GM12878 (cell line): ENCODE data around the gene ACAP1. TPM values are rescaled to one million over a fixed set of nuclear protein-coding genes. Genes with fewer than 3 reads are reported as not detected.

Experiments
- ATAC-seq: fragments of 200-7000 bp; cut with Tn5 transposase; 3 replicates; pipeline ENCODE4 v1.9.1; 2020; ENCODE audit warnings: mild to moderate bottlenecking, moderate library complexity
- BruUV-seq: library from RNA; stranded (reverse); fragments of 400-500 nt; replicated peaks from 2 replicates; lab custom pipeline; 2021; lab: Mats Ljungman, UMichigan
- CTCF ChIA-PET: fragments of 300-600 bp; sonication (Branson Sonifier 250); formaldehyde crosslinking; extraction: SDS; loops from one replicate; lab custom pipeline; 2021; ENCODE audit warnings: inconsistent platforms; lab: Yijun Ruan, JAX
- POLR2A ChIA-PET: fragments of 350-600 bp; formaldehyde crosslinking; extraction: SDS; loops from one replicate; lab custom pipeline; 2021; ENCODE audit warnings: inconsistent platforms; lab: Charles Lee
- RAD21 ChIA-PET: fragments of 300-600 bp; sonication (Branson Sonifier 250); formaldehyde crosslinking; loops from one replicate; lab custom pipeline; 2023; ENCODE audit warnings: antibody characterized with exemption; ENCODE audit not compliant: unreplicated experiment; lab: Charles Lee
- SMC1A ChIA-PET: fragments of 300-600 bp; sonication (Branson Sonifier 250); formaldehyde crosslinking; loops from one replicate; lab custom pipeline; 2023; ENCODE audit not compliant: unreplicated experiment, uncharacterized antibody; lab: Charles Lee
- DNase-seq: peaks from one replicate; pipeline ENCODE4 v3.0.0-alpha.2; 2011; ENCODE audit warnings: low read depth, low spot score
- FAIRE-seq: peaks from 3 replicates; lab custom pipeline; 2011; peaks lifted over from hg19 to GRCh38; lab: Jason Lieb, UNC
- H2AFZ ChIP-seq: 2 replicates; pipeline ENCODE4 v1.6.0; 2011; ENCODE audit warnings: low read depth, low read length, control low read depth; ENCODE audit not compliant: control insufficient read depth
- H3K27ac ChIP-seq: 2 replicates; pipeline ENCODE4 v1.5.1; 2011; ENCODE audit warnings: control low read depth; ENCODE audit not compliant: control insufficient read depth, insufficient read depth
- H3K27me3 ChIP-seq, 2 experiments: replicated peaks in 1 of 2; 2 replicates each; pipeline versions ENCODE4 v1.6.0 to v1.6.1; 2011; ENCODE audit warnings: low read length in 1 of 2; ENCODE audit not compliant: control insufficient read depth in 2 of 2, insufficient read depth in 2 of 2
- H3K36me3 ChIP-seq, 2 experiments: 2 replicates each; pipeline ENCODE4 v1.5.1; 2011; ENCODE audit warnings: low read length in 1 of 2; ENCODE audit not compliant: control insufficient read depth in 2 of 2, insufficient read depth in 2 of 2
- H3K4me1 ChIP-seq: 2 replicates; pipeline ENCODE4 v1.6.1; 2011; ENCODE audit warnings: mild to moderate bottlenecking, low read length, moderate library complexity, mixed read lengths; ENCODE audit not compliant: control insufficient read depth, insufficient read depth
- H3K4me2 ChIP-seq: 2 replicates; pipeline ENCODE4 v1.6.0; 2011; ENCODE audit warnings: control low read depth; ENCODE audit not compliant: control insufficient read depth, insufficient read depth
- H3K4me3 ChIP-seq: fragments of 200-600 bp; sonication (generic); 2 replicates; pipeline ENCODE4 v1.5.1; 2016
- H3K79me2 ChIP-seq: 2 replicates; pipeline ENCODE4 v1.6.0; 2011; ENCODE audit warnings: low read length; ENCODE audit not compliant: control insufficient read depth, insufficient read depth
- H3K9ac ChIP-seq: 2 replicates; pipeline ENCODE4 v1.8.0; 2011; ENCODE audit warnings: low read length, control low read depth, mixed read lengths; ENCODE audit not compliant: control insufficient read depth, insufficient read depth
- H3K9me3 ChIP-seq: replicated peaks from 3 replicates; pipeline ENCODE4 v1.5.1; 2011; ENCODE audit warnings: mild to moderate bottlenecking, low read length; ENCODE audit not compliant: control insufficient read depth, insufficient read depth
- H4K20me1 ChIP-seq: 2 replicates; pipeline ENCODE4 v1.6.0; 2011; ENCODE audit not compliant: control insufficient read depth, insufficient read depth
- BCL3 ChIP-seq: IDR thresholded peaks from 2 replicates; pipeline ENCODE4 v1.6.1; 2011; ENCODE audit warnings: borderline replicate concordance, low read depth, mild to moderate bottlenecking, moderate library complexity, low read length; ENCODE audit not compliant: insufficient read depth, poor library complexity, severe bottlenecking
- BMI1 ChIP-seq: fragments of 450-650 bp; IDR thresholded peaks from 2 replicates; pipeline ENCODE4 v1.6.1; 2016; ENCODE audit warnings: mild to moderate bottlenecking, moderate library complexity, borderline replicate concordance
- CREB1 ChIP-seq: IDR thresholded peaks from 2 replicates; pipeline ENCODE4 v1.6.1; 2012; ENCODE audit warnings: low read depth, mild to moderate bottlenecking, inconsistent platforms
- EP300 ChIP-seq, 2 experiments: fragments of 150-350 bp in 1 of 2; IDR thresholded peaks; 2 replicates each; pipeline ENCODE4 v1.6.1; 2011 to 2012; ENCODE audit warnings: low read depth in 2 of 2, low read length in 2 of 2, borderline replicate concordance in 1 of 2, improper control_type of control experiment in 1 of 2, inconsistent platforms in 1 of 2; ENCODE audit not compliant: control insufficient read depth in 1 of 2
- EZH2 ChIP-seq: IDR thresholded peaks from 2 replicates; pipeline ENCODE4 v1.6.1; 2012; ENCODE audit warnings: low read depth, mild to moderate bottlenecking, control low read depth, inconsistent platforms, low read length, borderline replicate concordance; ENCODE audit not compliant: control insufficient read depth
- KAT2A ChIP-seq: conservative IDR thresholded peaks from 2 replicates; pipeline ENCODE4 v1.6.1; 2011; ENCODE audit warnings: low read depth, low read length; ENCODE audit not compliant: control insufficient read depth
- LARP7 ChIP-seq: fragments of 450-650 bp; IDR thresholded peaks from 2 replicates; pipeline ENCODE4 v1.6.1; 2017; ENCODE audit warnings: mild to moderate bottlenecking
- MEF2B ChIP-seq: fragments of 450-650 bp; IDR thresholded peaks from 2 replicates; pipeline ENCODE4 v1.6.1; 2018; ENCODE audit warnings: mild to moderate bottlenecking, moderate library complexity; ENCODE audit not compliant: partially characterized antibody, poor library complexity, severe bottlenecking
- MTA2 ChIP-seq: fragments of 450-650 bp; IDR thresholded peaks from 2 replicates; pipeline ENCODE4 v1.6.1; 2016; ENCODE audit warnings: low read depth, mild to moderate bottlenecking, moderate library complexity
- RELB ChIP-seq: fragments of 450-650 bp; IDR thresholded peaks from 2 replicates; pipeline ENCODE4 v1.6.1; 2017; ENCODE audit warnings: low read depth, mild to moderate bottlenecking, moderate library complexity
- TARDBP ChIP-seq: IDR thresholded peaks from 2 replicates; pipeline ENCODE4 v1.6.1; 2016; ENCODE audit warnings: borderline replicate concordance
- TCF7 ChIP-seq: IDR thresholded peaks from 2 replicates; pipeline ENCODE4 v1.6.1; 2014; ENCODE audit warnings: antibody characterized with exemption, borderline replicate concordance
- WGBS: methylation state at CpG from one replicate; pipeline ENCODE4 v1.1.6; 2016; ENCODE audit warnings: low lambda C conversion rate; ENCODE audit not compliant: insufficient replicate concordance, insufficient coverage; ENCODE audit errors: missing lambda C conversion rate; 5-methylcytosine and 5-hydroxymethylcytosine counted together
- in situ Hi-C: fragments of 300-500 bp; cut with MboI; formaldehyde crosslinking; loops from 9 replicates; pipeline ENCODE4 v1.14.3; 2018; ENCODE audit warnings: mixed read lengths
- intact Hi-C: fragments of 100-400 bp; cut with micrococcal nuclease; formaldehyde crosslinking; loops from one replicate; pipeline ENCODE4 v1.14.2; 2022; ENCODE audit not compliant: unreplicated experiment
- polyA plus RNA-seq, 11 experiments: library from polyadenylated mRNA; depleted of rRNA in 4 of 11; unstranded in 6 of 11; stranded (reverse) in 5 of 11; fragments of >200 nt; fragmentation: Nextera tagmentation in 4 of 11; fragmentation: Illumina TruSeq in 1 of 11; extraction: Ambion mirVana in 4 of 11; extraction: Trizol in 1 of 11; gene quantifications; 1 replicate in 1 of 11; 2 replicates in 10 of 11; pipeline versions ENCODE4 v1.2.1 to v1.2.3, GENCODE V29; 2011 to 2016; ENCODE audit warnings: inconsistent platforms in 2 of 11, missing spikeins in 2 of 11, low read depth in 1 of 11
- total RNA-seq, 4 experiments: library from RNA; depleted of rRNA in 3 of 4; stranded (reverse); fragments of >200 nt in 3 of 4; fragmentation: Illumina TruSeq in 1 of 4; extraction: Trizol in 1 of 4; gene quantifications; 2 replicates each; pipeline versions ENCODE4 v1.2.1 to v1.2.3, GENCODE V29; 2013 to 2021
- TF ChIP-seq, protein P1 (sequence below): fragments of 450-650 bp; IDR thresholded peaks from 2 replicates; pipeline ENCODE4 v1.6.1; 2014; ENCODE audit warnings: mild to moderate bottlenecking

The ACAP1 gene
- total and polyA plus RNA-seq, 10 of the 15 experiments (the other 5 are each of a cell fraction or from before 2014, with no cell fraction given): 5.7 to 245 (median 118) TPM

DNA sequence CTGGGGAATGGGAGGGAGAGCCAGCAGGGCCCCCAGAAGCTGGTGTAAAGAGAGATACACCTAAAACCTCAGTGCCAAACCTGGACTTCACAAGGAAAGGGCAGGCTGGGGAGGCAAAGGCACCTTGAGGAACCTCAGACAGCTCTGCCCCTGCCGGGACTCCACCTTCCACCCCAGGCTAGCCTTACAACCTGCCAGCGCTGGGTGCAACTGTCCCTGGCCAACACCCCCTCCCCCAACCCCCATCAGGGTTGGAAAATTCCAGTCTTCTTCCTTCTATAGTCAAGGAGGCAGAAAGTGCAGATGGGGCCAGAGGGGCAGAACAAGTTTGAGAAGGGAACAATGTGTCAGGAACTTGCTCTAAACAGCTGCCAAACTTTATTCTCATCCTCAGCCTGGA is 44.1 kb upstream of the ACAP1 start:
- SMC1A ChIA-PET: no interaction called here
- H3K4me2 ChIP-seq: no peak overlapping the region
- H3K4me3 ChIP-seq: no peak overlapping the region
- no peak overlapping the region for H3K27ac ChIP-seq
- no peak overlapping the region for H2AFZ ChIP-seq
- ATAC-seq: no peak
- H3K9me3 ChIP-seq: no peaks in the 10 kb centered on the region
- no peak overlapping the region for H3K9ac ChIP-seq
- TF ChIP-seq TARDBP: no peak
- no peak for TF ChIP-seq KAT2A
- no peak for TF ChIP-seq CREB1
- TF ChIP-seq BMI1: no peak
- TF ChIP-seq EZH2: no peak
- no peak for TF ChIP-seq RELB
- no peak for TF ChIP-seq TCF7
- no peak for TF ChIP-seq LARP7
- TF ChIP-seq EP300 (IDR thresholded peaks at IDR 0.05; ENCODE audit: borderline replicate concordance in 1 of 2, control insufficient read depth in 1 of 2, low read depth in 2 of 2, low read length in 2 of 2): no peak
- TF ChIP-seq MTA2: no peak
- TF ChIP-seq, protein P1, sequence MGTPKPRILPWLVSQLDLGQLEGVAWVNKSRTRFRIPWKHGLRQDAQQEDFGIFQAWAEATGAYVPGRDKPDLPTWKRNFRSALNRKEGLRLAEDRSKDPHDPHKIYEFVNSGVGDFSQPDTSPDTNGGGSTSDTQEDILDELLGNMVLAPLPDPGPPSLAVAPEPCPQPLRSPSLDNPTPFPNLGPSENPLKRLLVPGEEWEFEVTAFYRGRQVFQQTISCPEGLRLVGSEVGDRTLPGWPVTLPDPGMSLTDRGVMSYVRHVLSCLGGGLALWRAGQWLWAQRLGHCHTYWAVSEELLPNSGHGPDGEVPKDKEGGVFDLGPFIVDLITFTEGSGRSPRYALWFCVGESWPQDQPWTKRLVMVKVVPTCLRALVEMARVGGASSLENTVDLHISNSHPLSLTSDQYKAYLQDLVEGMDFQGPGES: no peak
- no peak for TF ChIP-seq BCL3
- no peak for TF ChIP-seq MEF2B
- H3K27me3 ChIP-seq: peaks cover 3 to 6% of the 10 kb centered on the region in 2 experiments
- BruUV-seq: no TSS peak
- POLR2A ChIA-PET: no interaction called here
- WGBS: 17% methylated on average over 2 of the region's 2 CpGs
- in situ Hi-C loops: no loop called here
- no peaks in the 10 kb centered on the region; the same call in 1 of the 2 replicates for H4K20me1 ChIP-seq
- no peak for FAIRE-seq
- intact Hi-C loops: no loop called here
- no peaks in the 10 kb centered on the region for H3K36me3 ChIP-seq
- no peaks in the 10 kb centered on the region for H3K79me2 ChIP-seq
- DNase-seq: no peak
- CTCF ChIA-PET: interaction anchor here (0.9 to 2.6 kb wide), 4 partner anchors 12 to 246 kb away, joined by 3 to 8 read pairs (median 6); partner anchors contain the start of gene TMEM95
- peaks cover 3% of the 10 kb centered on the region for H3K4me1 ChIP-seq
- RAD21 ChIA-PET: no interaction called here
